Skeletal muscle tissue (tissue), 4 donors: ENCODE data around the gene ZNF606. TPM values are rescaled to one million over a fixed set of nuclear protein-coding genes. Genes with fewer than 3 reads are reported as not detected.
A peak's percentile ranks its signal among the peaks of the same experiment; 100 is the strongest.
"Not testable (repeated sequence)": the region's sequence is repeated elsewhere in the genome, so short reads cannot be mapped to it uniquely, and the experiment has no call there.

Source experiments
- H3K27ac ChIP-seq: one replicate; pipeline ENCODE4 v1.7.0; 2013; ENCODE audit warnings: mild to moderate bottlenecking, low read depth, low read length, inconsistent platforms
- H3K27me3 ChIP-seq, 3 donors: one replicate each; pipeline ENCODE4 v1.7.0; 2013; ENCODE audit warnings: low read length in 3 of 3; ENCODE audit not compliant: control insufficient read depth in 3 of 3, insufficient read depth in 3 of 3
- H3K36me3 ChIP-seq, 3 donors: one replicate each; pipeline ENCODE4 v1.7.0; 2013; ENCODE audit warnings: low read length in 3 of 3; ENCODE audit not compliant: control insufficient read depth in 3 of 3, insufficient read depth in 3 of 3
- H3K4me1 ChIP-seq, 3 donors: one replicate each; pipeline ENCODE4 v1.7.0; 2013; ENCODE audit warnings: low read length in 3 of 3, mild to moderate bottlenecking in 3 of 3; ENCODE audit not compliant: control insufficient read depth in 3 of 3, insufficient read depth in 3 of 3
- H3K4me3 ChIP-seq, 3 donors: one replicate each; pipeline ENCODE4 v1.7.0; 2013; ENCODE audit warnings: low read length in 3 of 3
- H3K9ac ChIP-seq, 3 donors: one replicate each; pipeline ENCODE4 v1.7.0; 2013; ENCODE audit warnings: low read length in 3 of 3, mild to moderate bottlenecking in 3 of 3, moderate library complexity in 2 of 3, low read depth in 1 of 3
- H3K9me3 ChIP-seq, 3 donors: one replicate each; pipeline ENCODE4 v1.7.0; 2013; ENCODE audit warnings: low read length in 3 of 3; ENCODE audit not compliant: control insufficient read depth in 3 of 3
- total RNA-seq: library from RNA; depleted of rRNA; stranded (reverse); fragments of >200 nt; gene quantifications from one replicate; pipeline ENCODE4 v1.2.3, GENCODE V29; 2014
- donor health status: Osteomylitis.

Gene ZNF606
- total RNA-seq, 1 donor from 2014 or later, result 15.1 TPM

- peaks cover 4 to 9% (median 7%) of the 10 kb centered on the region in 3 donors for H3K4me1 ChIP-seq
Measured at GRCh38 chr19:58014141-58014540, 11.5 kb upstream of the ZNF606 start.

GRCh38 chr19:58010507-58010906 lies 7.9 kb upstream of the ZNF606 start:
- no peak overlapping the region for H3K9ac ChIP-seq
- peaks cover 0 to 10% (median 9%) of the 10 kb centered on the region in 3 donors for H3K27me3 ChIP-seq
- peaks cover 11 to 18% (median 15%) of the 10 kb centered on the region in 3 donors for H3K36me3 ChIP-seq
- peaks cover 3 to 26% (median 10%) of the 10 kb centered on the region in 3 donors for H3K9me3 ChIP-seq
- peaks cover 8 to 9% (median 8%) of the 10 kb centered on the region in 3 donors for H3K4me1 ChIP-seq
- H3K4me3 ChIP-seq, result no peak overlapping the region
- no peak overlapping the region for H3K27ac ChIP-seq

More at GRCh38 chr19:58014141-58014540, 11.5 kb upstream of the ZNF606 start:
- H3K27me3 ChIP-seq, result peaks cover 0 to 12% (median 10%) of the 10 kb centered on the region in 3 donors
- no peak overlapping the region for H3K4me3 ChIP-seq
- H3K9ac ChIP-seq, result no peak overlapping the region
- peaks cover 0 to 20% (median 5%) of the 10 kb centered on the region in 3 donors for H3K9me3 ChIP-seq
- no peak overlapping the region for H3K27ac ChIP-seq
- H3K36me3 ChIP-seq, result peaks cover 0 to 2% (median 0%) of the 10 kb centered on the region in 3 donors

- peak overlapping the region; percentile 50 to 77 (median 57) for H3K9ac ChIP-seq
- peaks cover 3 to 26% (median 12%) of the 10 kb centered on the region in 3 donors for H3K9me3 ChIP-seq
- H3K27ac ChIP-seq, result no peak overlapping the region
- peaks cover 13 to 19% (median 18%) of the 10 kb centered on the region in 3 donors for H3K36me3 ChIP-seq
- peaks cover 8 to 9% (median 8%) of the 10 kb centered on the region in 3 donors for H3K4me1 ChIP-seq
- H3K4me3 ChIP-seq, result peak overlapping the region; percentile 68 to 71 (median 69)
- peaks cover 0 to 10% (median 9%) of the 10 kb centered on the region in 3 donors for H3K27me3 ChIP-seq
Measured at GRCh38 chr19:58009666-58010301, 7.2 kb upstream of the ZNF606 start.

DNA sequence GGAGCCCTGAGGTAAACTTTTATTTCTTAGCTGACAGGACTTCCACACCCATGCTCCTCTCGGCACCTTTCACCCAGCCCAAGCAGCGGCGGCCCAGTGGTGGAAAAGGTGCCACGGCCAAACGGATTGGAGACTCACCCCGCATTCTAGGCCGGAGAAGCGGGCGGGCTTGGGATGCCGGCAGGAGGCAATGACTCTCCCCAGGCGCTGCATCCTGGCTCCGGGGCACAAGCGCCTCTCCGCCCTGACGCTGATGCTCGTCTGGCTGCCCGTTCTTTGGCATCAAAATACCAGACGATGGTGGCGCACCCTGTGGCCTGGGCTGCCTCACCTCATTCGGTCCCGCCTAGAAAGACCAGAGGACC lies 6.7 kb upstream of the ZNF606 start:
- peaks cover 8 to 12% (median 11%) of the 10 kb centered on the region in 3 donors for H3K4me1 ChIP-seq
- H3K27ac ChIP-seq, result no peak overlapping the region
- H3K27me3 ChIP-seq, result peaks cover 0 to 10% (median 9%) of the 10 kb centered on the region in 3 donors
- peaks cover 4 to 25% (median 15%) of the 10 kb centered on the region in 3 donors for H3K9me3 ChIP-seq
- peak overlapping the region in 1 of 3 donors; percentile 50 for H3K9ac ChIP-seq
- peak overlapping the region; percentile 68 to 71 (median 69) for H3K4me3 ChIP-seq
- peaks cover 18 to 22% (median 22%) of the 10 kb centered on the region in 3 donors for H3K36me3 ChIP-seq

- Histone ChIP-seq H3K9me3 (peaks cover 7 to 27% (median 12%) of the 10 kb centered on the region in 3 donors), H3K4me1 (peaks cover 8 to 14% (median 13%) of the 10 kb centered on the region in 3 donors), H3K27me3 (peaks cover 0 to 10% (median 9%) of the 10 kb centered on the region in 3 donors), H3K36me3 (peaks cover 21 to 25% (median 25%) of the 10 kb centered on the region in 3 donors)
- H3K27ac ChIP-seq, H3K9ac ChIP-seq, H3K4me3 ChIP-seq: not testable (repeated sequence)
Measured at GRCh38 chr19:58008877-58009276, 6.3 kb upstream of the ZNF606 start.

DNA sequence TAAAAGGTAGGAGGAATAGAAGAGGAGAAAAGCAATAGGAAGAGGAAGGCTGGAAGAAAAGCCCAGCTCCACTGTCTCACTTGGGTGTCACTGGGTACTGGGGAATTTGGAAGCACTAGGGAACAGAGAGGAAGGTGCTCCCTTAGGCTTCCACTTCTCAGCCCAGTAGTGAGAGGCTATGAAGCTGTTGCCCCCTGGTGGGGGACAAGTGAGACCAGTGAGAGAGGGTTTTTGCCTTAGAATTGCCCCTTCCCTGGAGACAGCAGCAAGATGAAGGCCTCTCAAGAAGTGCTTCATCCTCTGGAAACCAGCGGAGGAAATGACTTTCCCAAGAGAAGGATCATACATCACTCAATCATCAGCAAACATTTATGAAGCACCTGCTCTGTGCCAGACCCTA lies 4.7 kb upstream of the ZNF606 start:
- Histone ChIP-seq H3K27me3 (peaks cover 0 to 2% (median 0%) of the 10 kb centered on the region in 3 donors), H3K27ac (no peak overlapping the region), H3K36me3 (peaks cover 19 to 27% (median 25%) of the 10 kb centered on the region in 3 donors), H3K9me3 (peaks cover 7 to 21% (median 12%) of the 10 kb centered on the region in 3 donors), H3K9ac (no peak overlapping the region), H3K4me1 (peaks cover 16 to 24% (median 23%) of the 10 kb centered on the region in 3 donors), H3K4me3 (no peak overlapping the region)

DNA sequence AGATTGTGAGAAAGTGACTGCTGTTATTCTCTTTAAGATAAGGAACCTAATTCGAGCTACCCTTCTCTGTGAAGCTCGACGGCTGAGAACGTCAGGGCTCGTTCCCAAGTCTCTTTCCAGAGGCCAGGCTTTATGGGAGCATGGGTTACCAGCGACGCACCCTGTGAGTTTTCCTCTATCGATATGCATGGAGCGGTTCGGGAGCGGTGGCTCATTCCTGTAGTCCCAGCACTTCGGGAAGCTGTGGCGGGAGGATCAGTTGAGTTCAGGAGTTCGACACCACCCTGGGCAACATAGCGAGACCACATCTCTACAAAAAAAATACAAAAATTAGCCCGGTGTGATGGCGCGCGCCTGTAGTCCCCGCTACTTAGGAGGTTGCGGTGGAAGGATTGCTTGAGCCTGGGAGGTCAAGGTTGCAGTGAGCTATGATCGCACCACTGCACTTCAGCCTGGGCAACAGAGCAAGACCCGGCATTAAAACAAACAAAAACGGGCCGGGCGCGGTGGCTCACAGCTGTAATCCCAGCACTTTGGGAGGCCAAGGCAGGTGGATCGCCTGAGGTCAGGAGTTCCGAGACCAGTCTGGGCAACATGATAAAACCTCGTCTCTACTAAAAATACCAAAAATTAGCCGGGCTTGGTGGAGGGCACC lies 681 bp upstream of the ZNF606 start:
- Histone ChIP-seq H3K27me3 (no peaks in the 10 kb centered on the region), H3K36me3 (peaks cover 53 to 54% (median 53%) of the 10 kb centered on the region in 3 donors), H3K9me3 (peaks cover 12 to 29% (median 20%) of the 10 kb centered on the region in 3 donors)

DNA sequence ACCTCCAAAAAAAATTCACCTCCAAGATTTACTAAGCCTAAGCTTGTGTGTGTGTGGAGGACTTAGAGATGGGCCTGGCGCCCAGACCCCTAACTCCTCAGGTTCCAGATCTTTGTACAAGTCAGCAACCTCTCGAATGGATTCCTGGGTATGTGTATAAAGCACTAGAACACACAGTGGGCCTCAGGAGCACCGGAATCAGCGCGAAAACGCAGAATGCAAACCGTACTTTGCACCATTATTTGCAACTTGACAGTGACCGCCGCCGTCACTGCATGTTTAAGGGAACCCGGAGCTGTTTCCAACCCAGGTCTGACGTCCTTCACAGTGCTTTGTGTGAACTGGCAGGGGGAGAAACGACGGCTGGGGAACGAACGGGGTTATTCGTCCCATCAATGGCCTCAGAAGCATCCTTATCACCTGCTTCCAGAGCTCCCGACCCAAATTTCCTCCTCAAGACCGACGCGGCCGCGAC lies 688 bp downstream of the ZNF606 start:
- Histone ChIP-seq H3K36me3 (peaks cover 57 to 63% (median 61%) of the 10 kb centered on the region in 3 donors), H3K9me3 (peaks cover 8 to 24% (median 20%) of the 10 kb centered on the region in 3 donors), H3K27ac (peak overlapping the region; percentile 66)

More for the DNA sequence above, 681 bp upstream of the ZNF606 start:
- H3K27ac ChIP-seq, result peak overlapping the region; percentile 66
- H3K4me3 ChIP-seq, result peak overlapping the region; percentile 92 to 97 (median 92)
- peaks cover 16 to 28% (median 25%) of the 10 kb centered on the region in 3 donors for H3K4me1 ChIP-seq
- H3K9ac ChIP-seq, result peak overlapping the region; percentile 82 to 98 (median 92)

DNA sequence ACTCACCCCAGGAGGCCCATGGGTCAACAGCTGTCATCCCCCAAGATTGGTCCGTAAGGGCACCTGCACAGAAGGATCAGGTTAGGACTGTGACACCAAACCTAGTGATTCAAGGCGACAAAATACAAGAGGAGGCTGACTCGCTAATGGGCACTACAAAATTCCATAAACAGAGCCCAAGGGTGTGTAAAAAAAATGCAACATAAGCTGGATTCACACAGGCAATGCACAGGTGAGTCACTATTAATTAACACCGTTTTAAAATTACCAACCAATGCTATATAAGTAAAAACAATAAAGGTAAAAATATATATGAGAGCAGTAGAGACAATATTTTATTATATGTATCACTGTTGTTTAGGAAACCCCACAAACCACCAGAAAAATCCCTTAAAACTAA lies 1.9 kb downstream of the ZNF606 start:
- H3K9me3 ChIP-seq, result peaks cover 8 to 26% (median 24%) of the 10 kb centered on the region in 3 donors
- peak overlapping the region; percentile 92 to 97 (median 92) for H3K4me3 ChIP-seq
- H3K27ac ChIP-seq, result no peak overlapping the region
- H3K4me1 ChIP-seq, result peaks cover 16 to 28% (median 25%) of the 10 kb centered on the region in 3 donors
- peaks cover 57 to 66% (median 62%) of the 10 kb centered on the region in 3 donors for H3K36me3 ChIP-seq
- no peak overlapping the region for H3K9ac ChIP-seq
- H3K27me3 ChIP-seq, result no peaks in the 10 kb centered on the region

More for the DNA sequence above, 688 bp downstream of the ZNF606 start:
- Histone ChIP-seq H3K27me3 (no peaks in the 10 kb centered on the region), H3K9ac (peak overlapping the region; percentile 92 to 98 (median 92)), H3K4me1 (peaks cover 16 to 28% (median 25%) of the 10 kb centered on the region in 3 donors), H3K4me3 (peak overlapping the region; percentile 92 to 97 (median 92))
